ENCODE results near the gene GNB5. TPM values are rescaled to one million over a fixed set of nuclear protein-coding genes. Genes with fewer than 3 reads are reported as not detected.
"Not testable (repeated sequence)": the region's sequence is repeated elsewhere in the genome, so short reads cannot be mapped to it uniquely, and the experiment has no call there.

The GNB5 gene
- total RNA-seq, 2 donors from 2014 or later = 27.9 to 43.2 TPM

- no peak overlapping the region for H3K4me3 ChIP-seq
- TF ChIP-seq CTCF (IDR thresholded peaks at IDR 0.05) = no peak
- H3K27me3 ChIP-seq (replicated peaks; ENCODE audit: insufficient read depth) = no peaks in the 10 kb centered on the region
- peaks cover 6 to 12% of the 10 kb centered on the region in 2 donors for H3K4me1 ChIP-seq (ENCODE audit: control insufficient read depth in 1 of 2, low read depth in 2 of 2)
- DNase-seq (ENCODE audit: low spot score) (no peak), ATAC-seq (ENCODE audit: insufficient number of reproducible peaks, low FRiP score, low read depth) (no peak)
- no peaks in the 10 kb centered on the region for H3K36me3 ChIP-seq
- no peaks in the 10 kb centered on the region for H3K9me3 ChIP-seq
- no peak overlapping the region for H3K27ac ChIP-seq
Observed at GRCh38 chr15:52099651-52100272, 91.4 kb downstream of the GNB5 start.

- H3K27me3 ChIP-seq (replicated peaks; ENCODE audit: insufficient read depth) = no peaks in the 10 kb centered on the region
- no peaks in the 10 kb centered on the region for H3K9me3 ChIP-seq
- TF ChIP-seq CTCF (IDR thresholded peaks at IDR 0.05) = no peak
- DNase-seq (ENCODE audit: low spot score) = no peak
- no peak overlapping the region for H3K27ac ChIP-seq
- peaks cover 13 to 23% of the 10 kb centered on the region in 2 donors for H3K4me1 ChIP-seq (ENCODE audit: control insufficient read depth in 1 of 2, low read depth in 2 of 2)
- H3K4me3 ChIP-seq = no peak overlapping the region
- no peak for ATAC-seq (ENCODE audit: insufficient number of reproducible peaks, low FRiP score, low read depth)
- no peaks in the 10 kb centered on the region for H3K36me3 ChIP-seq
Observed at GRCh38 chr15:52098323-52098722, 92.9 kb downstream of the GNB5 start.

- H3K36me3 ChIP-seq = no peaks in the 10 kb centered on the region
- H3K4me3 ChIP-seq = no peak overlapping the region
- no peak for TF ChIP-seq CTCF (IDR thresholded peaks at IDR 0.05)
- no peak for ATAC-seq (ENCODE audit: insufficient number of reproducible peaks, low FRiP score, low read depth)
- peaks cover 18 to 22% of the 10 kb centered on the region in 2 donors for H3K4me1 ChIP-seq (ENCODE audit: control insufficient read depth in 1 of 2, low read depth in 2 of 2)
- no peak for DNase-seq (ENCODE audit: low spot score)
- no peak overlapping the region for H3K27ac ChIP-seq
- H3K9me3 ChIP-seq = no peaks in the 10 kb centered on the region
- H3K27me3 ChIP-seq (replicated peaks; ENCODE audit: insufficient read depth) = no peaks in the 10 kb centered on the region
Observed at GRCh38 chr15:52097180-52097579, 94.0 kb downstream of the GNB5 start.

GRCh38 chr15:52096536-52096935 is 94.7 kb downstream of the GNB5 start:
- H3K36me3 ChIP-seq; ATAC-seq (ENCODE audit: insufficient number of reproducible peaks, low FRiP score, low read depth); H3K27ac ChIP-seq; H3K9me3 ChIP-seq; H3K27me3 ChIP-seq (replicated peaks; ENCODE audit: insufficient read depth); H3K4me3 ChIP-seq; DNase-seq (ENCODE audit: low spot score): not testable (repeated sequence)
- H3K4me1 ChIP-seq (ENCODE audit: control insufficient read depth in 1 of 2, low read depth in 2 of 2) = peaks cover 18 to 22% of the 10 kb centered on the region in 2 donors

- TF ChIP-seq CTCF (IDR thresholded peaks at IDR 0.05) = no peak
Observed at GRCh38 chr15:52095597-52096262, 95.5 kb downstream of the GNB5 start.

More at GRCh38 chr15:52095597-52096262, 95.5 kb downstream of the GNB5 start:
- H3K27ac ChIP-seq = no peak overlapping the region
- peaks cover 18 to 22% of the 10 kb centered on the region in 2 donors for H3K4me1 ChIP-seq (ENCODE audit: control insufficient read depth in 1 of 2, low read depth in 2 of 2)
- no peak overlapping the region for H3K4me3 ChIP-seq
- ATAC-seq (ENCODE audit: insufficient number of reproducible peaks, low FRiP score, low read depth) (no peak), DNase-seq (ENCODE audit: low spot score) (no peak)
- no peaks in the 10 kb centered on the region for H3K27me3 ChIP-seq (replicated peaks; ENCODE audit: insufficient read depth)
- no peaks in the 10 kb centered on the region for H3K36me3 ChIP-seq
- H3K9me3 ChIP-seq = no peaks in the 10 kb centered on the region

Measured in thoracic aorta (tissue), 2 donors.